ENCODE measurements around the gene UBAP1L. TPM values are rescaled to one million over a fixed set of nuclear protein-coding genes. Genes with fewer than 3 reads are reported as not detected.

The UBAP1L gene
- total RNA-seq, 1 experiment from 2014 or later: 3.0 TPM

- Histone ChIP-seq H3K14ac (ENCODE audit: insufficient read depth, low read length) (no peak overlapping the region), H3T11ph (ENCODE audit: low read length) (no peak overlapping the region), H3K9me3 (ENCODE audit: control insufficient read depth, low read depth, low read length) (no peaks in the 10 kb centered on the region), H2BK20ac (ENCODE audit: low read depth, low read length, poor library complexity, severe bottlenecking) (no peak overlapping the region), H3K4me2 (ENCODE audit: insufficient read depth, insufficient read length, low read length) (no peak overlapping the region), H4K5ac (ENCODE audit: insufficient read length, low read depth, low read length) (no peak overlapping the region), H4K20me1 (ENCODE audit: control insufficient read depth, insufficient read depth, insufficient read length) (no peaks in the 10 kb centered on the region), H2BK120ac (ENCODE audit: low read depth, low read length, poor library complexity, severe bottlenecking) (no peak overlapping the region), H3K27me3 (ENCODE audit: insufficient read depth, low read length) (no peaks in the 10 kb centered on the region), H4K91ac (ENCODE audit: insufficient read length, low read depth, low read length) (no peak overlapping the region), H3K23me2 (ENCODE audit: insufficient read length, low read depth, low read length, poor library complexity, severe bottlenecking) (no peaks in the 10 kb centered on the region), H3K79me1 (ENCODE audit: insufficient read depth, low read depth, low read length, poor library complexity, severe bottlenecking) (no peaks in the 10 kb centered on the region), H4K8ac (replicated peaks; ENCODE audit: insufficient read length, low read depth, low read length) (no peak overlapping the region), H2BK15ac (ENCODE audit: low read depth, low read length) (no peak overlapping the region), H3K79me2 (ENCODE audit: insufficient read depth, low read length) (no peaks in the 10 kb centered on the region), H3K4ac (ENCODE audit: low read depth, low read length) (no peak overlapping the region), H2BK5ac (ENCODE audit: insufficient read length, low read length) (no peak overlapping the region), H2BK12ac (ENCODE audit: insufficient read length, low read depth, low read length) (no peak overlapping the region), H2AK5ac (ENCODE audit: insufficient read length, low read length) (no peak overlapping the region), H3K4me1 (ENCODE audit: insufficient read depth, low read length) (peaks cover 16% of the 10 kb centered on the region; the same call in 1 of the 2 replicates), H2AFZ (ENCODE audit: low read length) (no peak overlapping the region), H3K27ac (ENCODE audit: insufficient read length, low read depth, low read length) (no peak overlapping the region), H3K23ac (ENCODE audit: insufficient read length, low read depth, low read length) (no peak overlapping the region), H3K18ac (ENCODE audit: insufficient read length, low read depth, low read length) (no peak overlapping the region), H3K56ac (ENCODE audit: insufficient read length, low read depth, low read length) (no peak overlapping the region), H3K9ac (ENCODE audit: extremely low read depth, insufficient read length, low read length) (no peak overlapping the region)
- Mint-ChIP-seq H3K9me3 (no peaks in the 10 kb centered on the region; a peak in 1 of 5 replicates), H3K4me1 (peaks cover 62 to 77% of the 10 kb centered on the region in 2 experiments), H3K36me3 (ENCODE audit: insufficient read depth in 1 of 3, low read depth in 3 of 3) (no peaks in the 10 kb centered on the region), H3K27me3 (ENCODE audit: low read depth) (peaks cover 24% of the 10 kb centered on the region), H3K4me3 (no peak overlapping the region; a peak in 1 of 5 replicates), H3K27ac (peak overlapping the region in 1 of 3 experiments; percentile 91; a peak in 1 of 7 replicates)
- TF ChIP-seq CTCF (conservative IDR thresholded peaks at IDR 0.05): no peak
- DNase-seq: no peak
- WGBS (ENCODE audit: extremely low coverage, insufficient read length, low lambda C conversion rate): no CpG with 5 or more reads among the region's 7 CpGs
These were observed 30.3 kb downstream of the UBAP1L start for GRCh38 chr15:65084500-65085206.

Data from H9 (cell line).